ENCODE measurements around the gene PLCB4.

Gene PLCB4

DNA sequence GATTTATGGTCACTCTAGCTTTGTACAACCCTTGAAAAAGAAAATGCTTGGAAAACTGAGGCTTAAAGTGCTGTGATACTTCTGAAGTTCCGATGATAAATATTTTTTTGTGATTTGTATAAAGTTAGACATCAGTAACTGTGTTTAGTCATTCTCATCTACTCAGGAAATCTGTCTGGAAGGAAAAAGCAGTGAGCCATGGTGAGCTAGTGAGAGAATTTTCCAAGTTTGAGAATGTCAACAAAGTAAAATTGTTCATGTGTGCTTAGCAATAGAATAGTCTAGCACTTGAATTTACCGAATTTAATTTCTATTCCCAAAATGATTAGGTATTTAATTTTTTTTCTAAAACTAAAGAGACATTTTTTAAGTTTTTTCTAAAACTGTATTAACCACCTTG lies 41.3 kb upstream of the PLCB4 start:
- ChIA-PET POLR2A (no interaction called here), CTCF (interaction anchor here (0.7 to 1.1 kb wide), 2 partner anchors 43 to 365 kb away, joined by 3 to 6 read pairs; no protein-coding TSS in a partner anchor)
- Histone ChIP-seq H3K4me1 (ENCODE audit: control insufficient read depth, insufficient read depth, low read length) (no peaks in the 10 kb centered on the region), H3K27ac (ENCODE audit: extremely low read depth, low read depth, low read length) (no peak overlapping the region), H3K4me3 (ENCODE audit: low read depth, low read length) (no peak overlapping the region), H3K36me3 (ENCODE audit: control insufficient read depth in 2 of 2, insufficient read depth in 1 of 2, low read length in 2 of 2) (no peaks in the 10 kb centered on the region), H3K9me3 (ENCODE audit: control insufficient read depth, insufficient read depth, low read depth, low read length) (no peaks in the 10 kb centered on the region)
- TF ChIP-seq, protein P1, sequence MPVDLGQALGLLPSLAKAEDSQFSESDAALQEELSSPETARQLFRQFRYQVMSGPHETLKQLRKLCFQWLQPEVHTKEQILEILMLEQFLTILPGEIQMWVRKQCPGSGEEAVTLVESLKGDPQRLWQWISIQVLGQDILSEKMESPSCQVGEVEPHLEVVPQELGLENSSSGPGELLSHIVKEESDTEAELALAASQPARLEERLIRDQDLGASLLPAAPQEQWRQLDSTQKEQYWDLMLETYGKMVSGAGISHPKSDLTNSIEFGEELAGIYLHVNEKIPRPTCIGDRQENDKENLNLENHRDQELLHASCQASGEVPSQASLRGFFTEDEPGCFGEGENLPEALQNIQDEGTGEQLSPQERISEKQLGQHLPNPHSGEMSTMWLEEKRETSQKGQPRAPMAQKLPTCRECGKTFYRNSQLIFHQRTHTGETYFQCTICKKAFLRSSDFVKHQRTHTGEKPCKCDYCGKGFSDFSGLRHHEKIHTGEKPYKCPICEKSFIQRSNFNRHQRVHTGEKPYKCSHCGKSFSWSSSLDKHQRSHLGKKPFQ (tag by site-specific recombination; IDR thresholded peaks at IDR 0.05): no peak
- TF ChIP-seq SP2 (tag by site-specific recombination; IDR thresholded peaks at IDR 0.05) (no peak), ZNF426 (tag by site-specific recombination; IDR thresholded peaks at IDR 0.05) (no peak), ZSCAN23 (tag by site-specific recombination; IDR thresholded peaks at IDR 0.05) (no peak), ZNF248 (tag by site-specific recombination; IDR thresholded peaks at IDR 0.05) (no peak), ZNF140 (tag by site-specific recombination; IDR thresholded peaks at IDR 0.05) (no peak), ZNF521 (tag by site-specific recombination; IDR thresholded peaks at IDR 0.05) (no peak)

DNA sequence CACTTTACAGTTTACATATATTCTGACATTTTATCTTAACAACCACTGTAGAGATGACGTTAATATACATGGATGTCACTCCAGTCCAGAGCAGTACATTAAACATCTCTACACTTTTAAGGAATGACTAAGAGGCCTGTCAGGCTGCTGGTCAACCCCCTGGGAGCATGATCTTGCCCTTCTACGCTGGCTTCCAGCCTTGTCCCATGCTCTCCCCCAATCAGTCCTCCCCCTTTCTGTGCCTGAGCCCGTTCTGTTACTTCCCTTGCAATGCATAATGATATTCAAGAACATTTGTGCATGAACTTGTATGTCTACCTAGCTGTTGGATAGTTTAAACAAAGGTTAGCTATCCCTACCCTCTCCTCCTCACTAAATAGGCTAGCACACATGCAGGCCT lies 40.5 kb upstream of the PLCB4 start:
- no peak for TF ChIP-seq ZNF501 (tag by site-specific recombination; IDR thresholded peaks at IDR 0.05)
- TF ChIP-seq ZNF76 (tag by site-specific recombination; IDR thresholded peaks at IDR 0.05; ENCODE audit: borderline replicate concordance, low read depth): no peak
- no peak for TF ChIP-seq ZFP69B (tag by site-specific recombination; IDR thresholded peaks at IDR 0.05)
- no peak for TF ChIP-seq ZNF2 (tag by site-specific recombination; IDR thresholded peaks at IDR 0.05)
- TF ChIP-seq ZNF600 (tag by site-specific recombination; IDR thresholded peaks at IDR 0.05): no peak
- TF ChIP-seq, protein P2, sequence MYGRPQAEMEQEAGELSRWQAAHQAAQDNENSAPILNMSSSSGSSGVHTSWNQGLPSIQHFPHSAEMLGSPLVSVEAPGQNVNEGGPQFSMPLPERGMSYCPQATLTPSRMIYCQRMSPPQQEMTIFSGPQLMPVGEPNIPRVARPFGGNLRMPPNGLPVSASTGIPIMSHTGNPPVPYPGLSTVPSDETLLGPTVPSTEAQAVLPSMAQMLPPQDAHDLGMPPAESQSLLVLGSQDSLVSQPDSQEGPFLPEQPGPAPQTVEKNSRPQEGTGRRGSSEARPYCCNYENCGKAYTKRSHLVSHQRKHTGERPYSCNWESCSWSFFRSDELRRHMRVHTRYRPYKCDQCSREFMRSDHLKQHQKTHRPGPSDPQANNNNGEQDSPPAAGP (tag by site-specific recombination; IDR thresholded peaks at IDR 0.05): no peak
- no peak for TF ChIP-seq ZNF530 (tag by site-specific recombination; IDR thresholded peaks at IDR 0.05; ENCODE audit: low read depth)
- TF ChIP-seq, protein P3, sequence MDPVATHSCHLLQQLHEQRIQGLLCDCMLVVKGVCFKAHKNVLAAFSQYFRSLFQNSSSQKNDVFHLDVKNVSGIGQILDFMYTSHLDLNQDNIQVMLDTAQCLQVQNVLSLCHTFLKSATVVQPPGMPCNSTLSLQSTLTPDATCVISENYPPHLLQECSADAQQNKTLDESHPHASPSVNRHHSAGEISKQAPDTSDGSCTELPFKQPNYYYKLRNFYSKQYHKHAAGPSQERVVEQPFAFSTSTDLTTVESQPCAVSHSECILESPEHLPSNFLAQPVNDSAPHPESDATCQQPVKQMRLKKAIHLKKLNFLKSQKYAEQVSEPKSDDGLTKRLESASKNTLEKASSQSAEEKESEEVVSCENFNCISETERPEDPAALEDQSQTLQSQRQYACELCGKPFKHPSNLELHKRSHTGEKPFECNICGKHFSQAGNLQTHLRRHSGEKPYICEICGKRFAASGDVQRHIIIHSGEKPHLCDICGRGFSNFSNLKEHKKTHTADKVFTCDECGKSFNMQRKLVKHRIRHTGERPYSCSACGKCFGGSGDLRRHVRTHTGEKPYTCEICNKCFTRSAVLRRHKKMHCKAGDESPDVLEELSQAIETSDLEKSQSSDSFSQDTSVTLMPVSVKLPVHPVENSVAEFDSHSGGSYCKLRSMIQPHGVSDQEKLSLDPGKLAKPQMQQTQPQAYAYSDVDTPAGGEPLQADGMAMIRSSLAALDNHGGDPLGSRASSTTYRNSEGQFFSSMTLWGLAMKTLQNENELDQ (tag by site-specific recombination; IDR thresholded peaks at IDR 0.05; ENCODE audit: low read depth): no peak
- TF ChIP-seq ZBTB21 (tag by site-specific recombination; IDR thresholded peaks at IDR 0.05): no peak
- TF ChIP-seq, protein P4, sequence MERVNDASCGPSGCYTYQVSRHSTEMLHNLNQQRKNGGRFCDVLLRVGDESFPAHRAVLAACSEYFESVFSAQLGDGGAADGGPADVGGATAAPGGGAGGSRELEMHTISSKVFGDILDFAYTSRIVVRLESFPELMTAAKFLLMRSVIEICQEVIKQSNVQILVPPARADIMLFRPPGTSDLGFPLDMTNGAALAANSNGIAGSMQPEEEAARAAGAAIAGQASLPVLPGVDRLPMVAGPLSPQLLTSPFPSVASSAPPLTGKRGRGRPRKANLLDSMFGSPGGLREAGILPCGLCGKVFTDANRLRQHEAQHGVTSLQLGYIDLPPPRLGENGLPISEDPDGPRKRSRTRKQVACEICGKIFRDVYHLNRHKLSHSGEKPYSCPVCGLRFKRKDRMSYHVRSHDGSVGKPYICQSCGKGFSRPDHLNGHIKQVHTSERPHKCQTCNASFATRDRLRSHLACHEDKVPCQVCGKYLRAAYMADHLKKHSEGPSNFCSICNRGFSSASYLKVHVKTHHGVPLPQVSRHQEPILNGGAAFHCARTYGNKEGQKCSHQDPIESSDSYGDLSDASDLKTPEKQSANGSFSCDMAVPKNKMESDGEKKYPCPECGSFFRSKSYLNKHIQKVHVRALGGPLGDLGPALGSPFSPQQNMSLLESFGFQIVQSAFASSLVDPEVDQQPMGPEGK (tag by site-specific recombination; IDR thresholded peaks at IDR 0.05): no peak
- no peak for TF ChIP-seq ZNF610 (tag by site-specific recombination; IDR thresholded peaks at IDR 0.05; ENCODE audit: borderline replicate concordance)
- TF ChIP-seq ZNF701 (tag by site-specific recombination; IDR thresholded peaks at IDR 0.05): no peak
- TF ChIP-seq ZNF571 (tag by site-specific recombination; IDR thresholded peaks at IDR 0.05): no peak
- TF ChIP-seq ZBTB7A (tag by site-specific recombination; IDR thresholded peaks at IDR 0.05; ENCODE audit: low read depth): no peak
- TF ChIP-seq ZEB2 (tag by site-specific recombination; IDR thresholded peaks at IDR 0.05): no peak
- TF ChIP-seq SETDB1 (IDR thresholded peaks at IDR 0.05; ENCODE audit: insufficient read length, low read length): no peak
- ChIA-PET CTCF (interaction anchor here (0.7 kb wide), 1 partner anchor 44 kb away, joined by 6 read pairs; no protein-coding TSS in a partner anchor), POLR2A (no interaction called here)
- no peak overlapping the region for H3K4me3 ChIP-seq (ENCODE audit: low read depth, low read length)
- H3K36me3 ChIP-seq (ENCODE audit: control insufficient read depth in 2 of 2, insufficient read depth in 1 of 2, low read length in 2 of 2): no peaks in the 10 kb centered on the region
- no peak overlapping the region for H3K27ac ChIP-seq (ENCODE audit: extremely low read depth, low read depth, low read length)
- H3K4me1 ChIP-seq (ENCODE audit: control insufficient read depth, insufficient read depth, low read length): no peaks in the 10 kb centered on the region
- H3K9me3 ChIP-seq (ENCODE audit: control insufficient read depth, insufficient read depth, low read depth, low read length): no peaks in the 10 kb centered on the region

All from HEK293 (cell line).